RWPE1 (cell line): Measurements from ENCODE around the gene TMEM176A.

Experiments used
- CTCF ChIA-PET: fragments of 350-600 bp; sonication (Branson Sonifier 250); formaldehyde crosslinking; extraction: SDS; loops from one replicate; lab custom pipeline; 2021; lab: Yijun Ruan, JAX
- POLR2A ChIA-PET: fragments of 400-600 bp; formaldehyde crosslinking; extraction: SDS; loops from one replicate; lab custom pipeline; 2020; ENCODE audit warnings: antibody characterized with exemption; ENCODE audit not compliant: low non-redundant PET; lab: Yijun Ruan, JAX
- DNase-seq: peaks from one replicate; pipeline ENCODE4 v3.0.0; 2012; ENCODE audit warnings: low spot score
- H3K27ac ChIP-seq: fragments of 450-650 bp; 2 replicates; pipeline ENCODE4 v1.5.1; 2017
- CTCF ChIP-seq: fragments of 450-650 bp; conservative IDR thresholded peaks from 2 replicates; pipeline ENCODE4 v1.5.1; 2017; ENCODE audit warnings: low read depth, mild to moderate bottlenecking

Gene TMEM176A

GRCh38 chr7:150824379-150825177 lies 24.0 kb downstream of the TMEM176A start:
- ChIA-PET POLR2A (no interaction called here), CTCF (no interaction called here)
- no peak for DNase-seq
- H3K27ac ChIP-seq: no peak overlapping the region
- no peak for TF ChIP-seq CTCF

- no peak for DNase-seq
- no peak for TF ChIP-seq CTCF
- ChIA-PET CTCF (no interaction called here), POLR2A (no interaction called here)
- H3K27ac ChIP-seq: no peak overlapping the region
Observed at GRCh38 chr7:150826061-150826849, 25.7 kb downstream of the TMEM176A start.

- POLR2A ChIA-PET: no interaction called here
Observed at GRCh38 chr7:150828384-150828783, 27.8 kb downstream of the TMEM176A start.

GRCh38 chr7:150829426-150829825 lies 28.9 kb downstream of the TMEM176A start:
- ChIA-PET CTCF (interaction anchor here (0.6 kb wide), 1 partner anchor 1076 kb away, joined by 3 read pairs; no protein-coding TSS in a partner anchor), POLR2A (no interaction called here)
- TF ChIP-seq CTCF: no peak
- DNase-seq: no peak
- H3K27ac ChIP-seq: no peak overlapping the region

More at GRCh38 chr7:150828384-150828783, 27.8 kb downstream of the TMEM176A start:
- CTCF ChIA-PET: no interaction called here
- no peak for DNase-seq
- no peak for TF ChIP-seq CTCF
- no peak overlapping the region for H3K27ac ChIP-seq

GRCh38 chr7:150830937-150831336 lies 30.4 kb downstream of the TMEM176A start:
- no peak for DNase-seq
- ChIA-PET POLR2A (no interaction called here), CTCF (no interaction called here)
- H3K27ac ChIP-seq: no peak overlapping the region
- no peak for TF ChIP-seq CTCF

GRCh38 chr7:150831851-150832250 lies 31.3 kb downstream of the TMEM176A start:
- ChIA-PET CTCF (no interaction called here), POLR2A (no interaction called here)
- no peak for TF ChIP-seq CTCF
- H3K27ac ChIP-seq: no peak overlapping the region
- DNase-seq: no peak
